HEK293 (cell line): ENCODE data around the gene PCID2.

Experiments used
- GLI4 ChIP-seq: fragments of 450-650 bp; formaldehyde crosslinking; IDR thresholded peaks from 2 replicates; pipeline ENCODE4 v1.5.1; 2016; ENCODE audit warnings: missing biosample characterization, missing genetic modification characterization
- IKZF3 ChIP-seq: fragments of 450-650 bp; IDR thresholded peaks from 2 replicates; pipeline ENCODE4 v1.5.0; 2018; ENCODE audit warnings: missing biosample characterization, mild to moderate bottlenecking, missing genetic modification characterization, moderate library complexity
- KLF16 ChIP-seq: fragments of 450-650 bp; formaldehyde crosslinking; IDR thresholded peaks from 2 replicates; pipeline ENCODE4 v1.5.1; 2017; ENCODE audit warnings: missing biosample characterization, missing genetic modification characterization
- MEIS1 ChIP-seq: sonication (generic); formaldehyde crosslinking; IDR thresholded peaks from 2 replicates; pipeline ENCODE4 v1.8.1; 2022; ENCODE audit warnings: missing genetic modification reagents, mild to moderate bottlenecking, borderline replicate concordance
- MYNN ChIP-seq: fragments of 450-650 bp; formaldehyde crosslinking; IDR thresholded peaks from 2 replicates; pipeline ENCODE4 v1.5.1; 2016; ENCODE audit warnings: missing biosample characterization, missing genetic modification characterization, borderline replicate concordance
- RBAK ChIP-seq: fragments of 450-650 bp; formaldehyde crosslinking; IDR thresholded peaks from 2 replicates; pipeline ENCODE4 v1.5.1; 2016; ENCODE audit warnings: missing biosample characterization, missing genetic modification characterization
- SCRT2 ChIP-seq: fragments of 450-650 bp; formaldehyde crosslinking; IDR thresholded peaks from 2 replicates; pipeline ENCODE4 v1.5.1; 2016; ENCODE audit warnings: missing biosample characterization, missing genetic modification characterization
- ZBTB48 ChIP-seq: fragments of 450-650 bp; formaldehyde crosslinking; IDR thresholded peaks from 2 replicates; pipeline ENCODE4 v1.5.1; 2016; ENCODE audit warnings: missing biosample characterization, missing genetic modification characterization
- ZBTB8A ChIP-seq: fragments of 450-650 bp; formaldehyde crosslinking; IDR thresholded peaks from 2 replicates; pipeline ENCODE4 v1.5.1; 2016; ENCODE audit warnings: missing biosample characterization, missing genetic modification characterization
- ZNF112 ChIP-seq: fragments of 450-650 bp; formaldehyde crosslinking; IDR thresholded peaks from 2 replicates; pipeline ENCODE4 v1.5.0; 2017; ENCODE audit warnings: missing biosample characterization, missing genetic modification characterization
- ZNF184 ChIP-seq: fragments of 450-650 bp; IDR thresholded peaks from 2 replicates; pipeline ENCODE4 v1.5.1; 2018; ENCODE audit warnings: missing biosample characterization, mild to moderate bottlenecking, missing genetic modification characterization
- ZNF19 ChIP-seq: fragments of 450-650 bp; formaldehyde crosslinking; IDR thresholded peaks from 2 replicates; pipeline ENCODE4; 2016; ENCODE audit warnings: missing biosample characterization, missing genetic modification characterization, low read depth
- ZNF214 ChIP-seq: fragments of 450-650 bp; formaldehyde crosslinking; IDR thresholded peaks from 2 replicates; pipeline ENCODE4 v1.5.1; 2017; ENCODE audit warnings: missing biosample characterization, mild to moderate bottlenecking, missing genetic modification characterization, borderline replicate concordance
- ZNF24 ChIP-seq: fragments of 450-650 bp; formaldehyde crosslinking; IDR thresholded peaks from 2 replicates; pipeline ENCODE4 v1.5.1; 2016; ENCODE audit warnings: missing biosample characterization, missing genetic modification characterization
- ZNF324 ChIP-seq: fragments of 450-650 bp; formaldehyde crosslinking; IDR thresholded peaks from 2 replicates; pipeline ENCODE4 v1.5.1; 2016; ENCODE audit warnings: missing biosample characterization, missing genetic modification characterization
- ZNF37A ChIP-seq: fragments of 450-650 bp; IDR thresholded peaks from 2 replicates; pipeline ENCODE4 v1.5.1; 2018; ENCODE audit warnings: missing biosample characterization, missing genetic modification characterization
- ZNF391 ChIP-seq: fragments of 450-650 bp; formaldehyde crosslinking; IDR thresholded peaks from 2 replicates; pipeline ENCODE4 v1.5.1; 2016; ENCODE audit warnings: low read depth, missing biosample characterization, missing genetic modification characterization, borderline replicate concordance
- ZNF549 ChIP-seq: fragments of 450-650 bp; IDR thresholded peaks from 2 replicates; pipeline ENCODE4 v1.5.1; 2018; ENCODE audit warnings: missing biosample characterization, missing genetic modification characterization, mild to moderate bottlenecking, inconsistent platforms, moderate library complexity
- ZNF558 ChIP-seq: fragments of 450-650 bp; formaldehyde crosslinking; IDR thresholded peaks from 2 replicates; pipeline ENCODE4 v1.5.1; 2016; ENCODE audit warnings: missing biosample characterization, missing genetic modification characterization
- ZNF624 ChIP-seq: fragments of 450-650 bp; formaldehyde crosslinking; IDR thresholded peaks from 2 replicates; pipeline ENCODE4 v1.5.1; 2017; ENCODE audit warnings: missing biosample characterization, missing genetic modification characterization
- ZNF629 ChIP-seq: fragments of 450-650 bp; formaldehyde crosslinking; IDR thresholded peaks from 2 replicates; pipeline ENCODE4 v1.5.1; 2017; ENCODE audit warnings: missing biosample characterization, missing genetic modification characterization
- ZNF658 ChIP-seq: fragments of 450-650 bp; formaldehyde crosslinking; IDR thresholded peaks from 2 replicates; pipeline ENCODE4; 2016; ENCODE audit warnings: missing biosample characterization, missing genetic modification characterization
- ZNF660 ChIP-seq: fragments of 450-650 bp; IDR thresholded peaks from 2 replicates; pipeline ENCODE4 v1.5.1; 2018; ENCODE audit warnings: missing biosample characterization, mild to moderate bottlenecking, missing genetic modification characterization
- ZNF664 ChIP-seq: fragments of 450-650 bp; formaldehyde crosslinking; IDR thresholded peaks from 2 replicates; pipeline ENCODE4 v1.5.1; 2016; ENCODE audit warnings: missing biosample characterization, missing genetic modification characterization
- ZNF707 ChIP-seq: fragments of 450-650 bp; formaldehyde crosslinking; IDR thresholded peaks from 2 replicates; pipeline ENCODE4 v1.5.1; 2016; ENCODE audit warnings: missing biosample characterization, missing genetic modification characterization
- ZNF768 ChIP-seq: fragments of 450-650 bp; formaldehyde crosslinking; IDR thresholded peaks from 2 replicates; pipeline ENCODE4 v1.5.1; 2018; ENCODE audit warnings: missing biosample characterization, mild to moderate bottlenecking, missing genetic modification characterization
- ZNF777 ChIP-seq: fragments of 450-650 bp; formaldehyde crosslinking; IDR thresholded peaks from 2 replicates; pipeline ENCODE4 v1.5.1; 2017; ENCODE audit warnings: missing biosample characterization, missing genetic modification characterization, borderline replicate concordance
- ZNF785 ChIP-seq: fragments of 450-650 bp; formaldehyde crosslinking; IDR thresholded peaks from 2 replicates; pipeline ENCODE4 v1.5.1; 2016; ENCODE audit warnings: missing biosample characterization, missing genetic modification characterization
- ZNF830 ChIP-seq: fragments of 450-650 bp; IDR thresholded peaks from 2 replicates; pipeline ENCODE4 v1.5.0; 2018; ENCODE audit warnings: missing biosample characterization, missing genetic modification characterization, low read depth, mild to moderate bottlenecking, moderate library complexity
- ZNF837 ChIP-seq: fragments of 450-650 bp; formaldehyde crosslinking; IDR thresholded peaks from 2 replicates; pipeline ENCODE4 v1.5.1; 2016; ENCODE audit warnings: missing biosample characterization, missing genetic modification characterization
- TF ChIP-seq, protein P1 (sequence below): fragments of 450-650 bp; formaldehyde crosslinking; IDR thresholded peaks from 2 replicates; pipeline ENCODE4 v1.5.1; 2016; ENCODE audit warnings: missing biosample characterization, missing genetic modification characterization
- TF ChIP-seq, protein P2 (sequence below): fragments of 450-650 bp; formaldehyde crosslinking; IDR thresholded peaks from 2 replicates; pipeline ENCODE4 v1.5.1; 2016; ENCODE audit warnings: missing biosample characterization, missing genetic modification characterization
- TF ChIP-seq, protein P3 (sequence below): fragments of 450-650 bp; formaldehyde crosslinking; IDR thresholded peaks from 2 replicates; pipeline ENCODE4 v1.5.1; 2016; ENCODE audit warnings: missing biosample characterization, missing genetic modification characterization, low read depth
- TF ChIP-seq, protein P4 (sequence below): fragments of 450-650 bp; formaldehyde crosslinking; IDR thresholded peaks from 2 replicates; pipeline ENCODE4 v1.5.1; 2016; ENCODE audit warnings: missing biosample characterization, missing genetic modification characterization
- TF ChIP-seq, protein P5 (sequence below): fragments of 450-650 bp; formaldehyde crosslinking; IDR thresholded peaks from 2 replicates; pipeline ENCODE4 v1.5.1; 2016; ENCODE audit warnings: missing biosample characterization, missing genetic modification characterization

PCID2 gene

DNA sequence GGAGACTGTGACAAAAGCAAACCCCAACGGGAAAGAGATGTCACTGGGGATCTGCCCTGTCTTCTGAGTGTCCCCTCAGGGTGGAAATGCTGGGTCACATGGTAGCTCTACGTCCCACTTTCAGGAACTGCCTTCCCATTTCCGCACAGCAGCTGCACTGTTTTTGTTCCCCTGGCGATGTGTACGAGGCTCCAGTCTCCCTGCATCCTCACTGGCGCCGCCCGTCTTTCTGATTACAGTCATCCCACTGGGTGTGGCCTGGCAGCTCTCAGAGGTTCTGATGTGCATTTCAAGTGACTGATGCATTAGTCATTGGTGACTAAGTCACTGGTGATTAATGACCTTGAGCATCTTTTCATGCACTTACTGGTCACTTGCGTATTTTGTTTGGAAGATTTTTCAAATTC is 21.2 kb downstream of the PCID2 start (continued):
- TF ChIP-seq ZNF837 (tag by site-specific recombination), result no peak
- TF ChIP-seq KLF16, result no peak
- TF ChIP-seq GLI4 (tag by site-specific recombination), result no peak
- no peak for TF ChIP-seq ZNF214 (tag by site-specific recombination)
- TF ChIP-seq ZNF624, result no peak
- no peak for TF ChIP-seq ZNF112
- TF ChIP-seq ZNF768 (tag by site-specific recombination), result no peak
- TF ChIP-seq ZNF184, result peak; percentile 64; the same call in 1 of the 2 replicates
- no peak for TF ChIP-seq ZBTB8A
- no peak for TF ChIP-seq ZNF37A (tag by site-specific recombination)
- TF ChIP-seq RBAK (tag by site-specific recombination), result no peak
- TF ChIP-seq, protein P1, sequence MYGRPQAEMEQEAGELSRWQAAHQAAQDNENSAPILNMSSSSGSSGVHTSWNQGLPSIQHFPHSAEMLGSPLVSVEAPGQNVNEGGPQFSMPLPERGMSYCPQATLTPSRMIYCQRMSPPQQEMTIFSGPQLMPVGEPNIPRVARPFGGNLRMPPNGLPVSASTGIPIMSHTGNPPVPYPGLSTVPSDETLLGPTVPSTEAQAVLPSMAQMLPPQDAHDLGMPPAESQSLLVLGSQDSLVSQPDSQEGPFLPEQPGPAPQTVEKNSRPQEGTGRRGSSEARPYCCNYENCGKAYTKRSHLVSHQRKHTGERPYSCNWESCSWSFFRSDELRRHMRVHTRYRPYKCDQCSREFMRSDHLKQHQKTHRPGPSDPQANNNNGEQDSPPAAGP (tag by site-specific recombination), result 0 out of 2 replicates have a peak, but pooled peaks have one; percentile 61
- TF ChIP-seq, protein P2, sequence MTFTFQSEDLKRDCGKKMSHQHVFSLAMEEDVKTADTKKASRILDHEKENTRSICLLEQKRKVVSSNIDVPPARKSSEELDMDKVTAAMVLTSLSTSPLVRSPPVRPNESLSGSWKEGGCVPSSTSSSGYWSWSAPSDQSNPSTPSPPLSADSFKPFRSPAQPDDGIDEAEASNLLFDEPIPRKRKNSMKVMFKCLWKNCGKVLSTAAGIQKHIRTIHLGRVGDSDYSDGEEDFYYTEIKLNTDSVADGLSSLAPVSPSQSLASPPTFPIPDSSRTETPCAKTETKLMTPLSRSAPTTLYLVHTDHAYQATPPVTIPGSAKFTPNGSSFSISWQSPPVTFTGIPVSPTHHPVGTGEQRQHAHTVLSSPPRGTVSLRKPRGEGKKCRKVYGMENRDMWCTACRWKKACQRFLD (tag by site-specific recombination), result no peak
- TF ChIP-seq, protein P3, sequence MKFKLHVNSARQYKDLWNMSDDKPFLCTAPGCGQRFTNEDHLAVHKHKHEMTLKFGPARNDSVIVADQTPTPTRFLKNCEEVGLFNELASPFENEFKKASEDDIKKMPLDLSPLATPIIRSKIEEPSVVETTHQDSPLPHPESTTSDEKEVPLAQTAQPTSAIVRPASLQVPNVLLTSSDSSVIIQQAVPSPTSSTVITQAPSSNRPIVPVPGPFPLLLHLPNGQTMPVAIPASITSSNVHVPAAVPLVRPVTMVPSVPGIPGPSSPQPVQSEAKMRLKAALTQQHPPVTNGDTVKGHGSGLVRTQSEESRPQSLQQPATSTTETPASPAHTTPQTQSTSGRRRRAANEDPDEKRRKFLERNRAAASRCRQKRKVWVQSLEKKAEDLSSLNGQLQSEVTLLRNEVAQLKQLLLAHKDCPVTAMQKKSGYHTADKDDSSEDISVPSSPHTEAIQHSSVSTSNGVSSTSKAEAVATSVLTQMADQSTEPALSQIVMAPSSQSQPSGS (tag by site-specific recombination), result no peak
- TF ChIP-seq ZNF629 (tag by site-specific recombination), result peak; percentile 84
- no peak for TF ChIP-seq ZNF664 (tag by site-specific recombination)
- TF ChIP-seq ZNF785, result no peak
- TF ChIP-seq, protein P4, sequence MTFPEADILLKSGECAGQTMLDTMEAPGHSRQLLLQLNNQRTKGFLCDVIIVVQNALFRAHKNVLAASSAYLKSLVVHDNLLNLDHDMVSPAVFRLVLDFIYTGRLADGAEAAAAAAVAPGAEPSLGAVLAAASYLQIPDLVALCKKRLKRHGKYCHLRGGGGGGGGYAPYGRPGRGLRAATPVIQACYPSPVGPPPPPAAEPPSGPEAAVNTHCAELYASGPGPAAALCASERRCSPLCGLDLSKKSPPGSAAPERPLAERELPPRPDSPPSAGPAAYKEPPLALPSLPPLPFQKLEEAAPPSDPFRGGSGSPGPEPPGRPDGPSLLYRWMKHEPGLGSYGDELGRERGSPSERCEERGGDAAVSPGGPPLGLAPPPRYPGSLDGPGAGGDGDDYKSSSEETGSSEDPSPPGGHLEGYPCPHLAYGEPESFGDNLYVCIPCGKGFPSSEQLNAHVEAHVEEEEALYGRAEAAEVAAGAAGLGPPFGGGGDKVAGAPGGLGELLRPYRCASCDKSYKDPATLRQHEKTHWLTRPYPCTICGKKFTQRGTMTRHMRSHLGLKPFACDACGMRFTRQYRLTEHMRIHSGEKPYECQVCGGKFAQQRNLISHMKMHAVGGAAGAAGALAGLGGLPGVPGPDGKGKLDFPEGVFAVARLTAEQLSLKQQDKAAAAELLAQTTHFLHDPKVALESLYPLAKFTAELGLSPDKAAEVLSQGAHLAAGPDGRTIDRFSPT (tag by site-specific recombination), result peak; percentile 80
- TF ChIP-seq, protein P5, sequence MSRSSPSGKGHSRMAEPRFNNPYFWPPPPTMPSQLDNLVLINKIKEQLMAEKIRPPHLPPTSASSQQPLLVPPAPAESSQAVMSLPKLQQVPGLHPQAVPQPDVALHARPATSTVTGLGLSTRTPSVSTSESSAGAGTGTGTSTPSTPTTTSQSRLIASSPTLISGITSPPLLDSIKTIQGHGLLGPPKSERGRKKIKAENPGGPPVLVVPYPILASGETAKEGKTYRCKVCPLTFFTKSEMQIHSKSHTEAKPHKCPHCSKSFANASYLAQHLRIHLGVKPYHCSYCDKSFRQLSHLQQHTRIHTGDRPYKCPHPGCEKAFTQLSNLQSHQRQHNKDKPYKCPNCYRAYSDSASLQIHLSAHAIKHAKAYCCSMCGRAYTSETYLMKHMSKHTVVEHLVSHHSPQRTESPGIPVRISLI, result no peak
- TF ChIP-seq ZBTB48 (tag by site-specific recombination), result no peak
- peak; percentile 88; the same call in 1 of the 2 replicates for TF ChIP-seq ZNF660 (tag by site-specific recombination)
- TF ChIP-seq ZNF707 (tag by site-specific recombination), result no peak
- no peak for TF ChIP-seq ZNF777 (tag by site-specific recombination)
- no peak for TF ChIP-seq ZNF830 (tag by site-specific recombination)
- peak; percentile 44; the same call in 1 of the 2 replicates for TF ChIP-seq ZNF558 (tag by site-specific recombination)
- TF ChIP-seq SCRT2 (tag by site-specific recombination), result no peak
- 0 out of 2 replicates have a peak, but pooled peaks have one; percentile 30 for TF ChIP-seq ZNF24 (tag by site-specific recombination)
- TF ChIP-seq ZNF391 (tag by site-specific recombination), result no peak
- TF ChIP-seq IKZF3, result no peak
- TF ChIP-seq ZNF324 (tag by site-specific recombination), result peak; percentile 63; the same call in 1 of the 2 replicates
- TF ChIP-seq MYNN (tag by site-specific recombination), result no peak
- no peak for TF ChIP-seq ZNF658
- TF ChIP-seq MEIS1, result peak; percentile 78; the same call in 1 of the 2 replicates
- TF ChIP-seq ZNF19 (tag by site-specific recombination), result no peak
- no peak for TF ChIP-seq ZNF549 (tag by site-specific recombination)
